ENCODE data around the gene COG5. TPM values are rescaled to one million over a fixed set of nuclear protein-coding genes. Genes with fewer than 3 reads are reported as not detected.

COG5 gene
- total and polyA plus RNA-seq, 4 donors = 4.1 to 27.1 (median 8.4) TPM

- no peak overlapping the region for H3K27ac ChIP-seq (ENCODE audit: low read depth in 1 of 2, low read length in 2 of 2)
- H3K9ac ChIP-seq (ENCODE audit: low read depth in 1 of 2, low read length in 2 of 2) = no peak overlapping the region
- H3K4me1 ChIP-seq (ENCODE audit: control insufficient read depth in 4 of 4, insufficient read depth in 4 of 4, low read length in 3 of 4) = no peaks in the 10 kb centered on the region
- 93% methylated on average over 1 of the region's 1 CpG for WGBS
- no peaks in the 10 kb centered on the region for H3K9me3 ChIP-seq (ENCODE audit: control insufficient read depth in 4 of 4, low read length in 3 of 4)
- H3K4me3 ChIP-seq (ENCODE audit: low read depth in 1 of 3, low read length in 3 of 3) = no peak overlapping the region
- peaks cover 0 to 3% (median 0%) of the 10 kb centered on the region in 4 donors for H3K36me3 ChIP-seq (ENCODE audit: control insufficient read depth in 4 of 4, insufficient read depth in 3 of 4, low read depth in 1 of 4, low read length in 3 of 4)
- TF ChIP-seq HNF4A (conservative IDR thresholded peaks at IDR 0.05) (no peak), ZBTB33 (IDR thresholded peaks at IDR 0.05) (no peak), FOXA1 (IDR thresholded peaks at IDR 0.05) (no peak), RAD21 (IDR thresholded peaks at IDR 0.05) (no peak), MAX (IDR thresholded peaks at IDR 0.05) (no peak), TAF1 (conservative IDR thresholded peaks at IDR 0.05) (no peak), ATF3 (IDR thresholded peaks at IDR 0.05) (no peak), NR2F2 (IDR thresholded peaks at IDR 0.05) (no peak), FOXA2 (IDR thresholded peaks at IDR 0.05) (no peak), EGR1 (IDR thresholded peaks at IDR 0.05; ENCODE audit: low read depth in 2 of 2) (no peak), YY1 (IDR thresholded peaks at IDR 0.05) (no peak), SP1 (IDR thresholded peaks at IDR 0.05) (no peak), HNF4G (IDR thresholded peaks at IDR 0.05) (no peak), GABPA (IDR thresholded peaks at IDR 0.05 in 1 of 2, conservative IDR thresholded peaks at IDR 0.05 in 1 of 2) (no peak), CTCF (IDR thresholded peaks at IDR 0.05; ENCODE audit: low read depth, low read length, missing input control) (no peak), JUND (IDR thresholded peaks at IDR 0.05) (no peak), REST (IDR thresholded peaks at IDR 0.05) (no peak), RXRA (IDR thresholded peaks at IDR 0.05) (no peak)
- H3K27me3 ChIP-seq (ENCODE audit: control insufficient read depth in 4 of 4, insufficient read depth in 4 of 4, low read length in 3 of 4) = no peaks in the 10 kb centered on the region
- DNase-seq (ENCODE audit: low spot score) = no peak
Measured at GRCh38 chr7:107321611-107322010, 242.1 kb downstream of the COG5 start.
